ELF-1 (cell line): ENCODE measurements around the gene NSFL1C.

ENCODE experiments used
- DNase-seq: peaks from one replicate; pipeline ENCODE4 v3.0.0-alpha.2; 2016; ENCODE audit warnings: low read depth, low spot score

NSFL1C gene

GRCh38 chr20:1392693-1393506 lies 73.7 kb downstream of the NSFL1C start, which contains the start of gene FKBP1A:
TSS of gene FKBP1A (minus strand) at chr20:1393054. CDS start at chr20:1392998, 56 bp downstream.
- peak; percentile 89 for DNase-seq

- peak; percentile 32 for DNase-seq
Observed at GRCh38 chr20:1392443-1392692, 74.3 kb downstream of the NSFL1C start.
